SK-N-SH (cell line): Measurements from ENCODE around the gene HUS1. TPM values are rescaled to one million over a fixed set of nuclear protein-coding genes. Genes with fewer than 3 reads are reported as not detected.
"Not testable (repeated sequence)": the region's sequence is repeated elsewhere in the genome, so short reads cannot be mapped to it uniquely, and the experiment has no call there.

Experiments
- CTCF ChIA-PET: fragments of 300-600, 350-600 bp; formaldehyde crosslinking; extraction: SDS; loops from one replicate; lab custom pipeline; 2021; lab: Yijun Ruan, JAX
- POLR2A ChIA-PET: fragments of 350-600 bp; sonication (Branson Sonifier 250); formaldehyde crosslinking; extraction: SDS; loops from one replicate; lab custom pipeline; 2020; ENCODE audit warnings: antibody characterized with exemption, inconsistent platforms; lab: Yijun Ruan, JAX
- DNase-seq: peaks from one replicate; pipeline ENCODE4 v3.0.0; 2012
- H2AFZ ChIP-seq: fragments of 200-600 bp; sonication (generic); 2 replicates; pipeline ENCODE4 v1.8.1; 2016; ENCODE audit warnings: antibody characterized with exemption, mild to moderate bottlenecking, low read depth
- H3F3A ChIP-seq: fragments of 200-600 bp; sonication (generic); replicated peaks from 2 replicates; pipeline ENCODE3; 2016; ENCODE audit warnings: antibody characterized with exemption, mild to moderate bottlenecking; ENCODE audit not compliant: insufficient read depth
- H3K27ac ChIP-seq, 2 experiments: fragments of 200-500 bp in 1 of 2; fragments of 200-600 bp in 1 of 2; sonication (Bioruptor generic) in 1 of 2; sonication (generic), shearing (Covaris generic) in 1 of 2; 2 replicates each; pipeline versions ENCODE4 v1.5.1 to v1.6.1; 2014 to 2016; ENCODE audit warnings: low read depth in 2 of 2, inconsistent platforms in 1 of 2, low read length in 1 of 2, mild to moderate bottlenecking in 1 of 2, mixed read lengths in 1 of 2
- H3K27me3 ChIP-seq: fragments of 200-600 bp; sonication (generic), shearing (Covaris generic); 2 replicates; pipeline ENCODE4 v1.6.1; 2016; ENCODE audit warnings: mixed run types; ENCODE audit not compliant: insufficient read depth
- H3K36me3 ChIP-seq, 2 experiments: fragments of 200-500 bp in 1 of 2; fragments of 200-600 bp in 1 of 2; sonication (Bioruptor generic) in 1 of 2; sonication (generic) in 1 of 2; replicated peaks in 1 of 2; 2 replicates each; pipeline versions ENCODE3 to v1.5.1; 2014 to 2016; ENCODE audit warnings: low read length in 1 of 2, mild to moderate bottlenecking in 1 of 2; ENCODE audit not compliant: insufficient read depth in 2 of 2, control insufficient read depth in 1 of 2
- H3K4me1 ChIP-seq, 2 experiments: fragments of 200-500 bp in 1 of 2; fragments of 200-600 bp in 1 of 2; sonication (Bioruptor generic) in 1 of 2; sonication (generic), shearing (Covaris generic) in 1 of 2; 2 replicates each; pipeline versions ENCODE4 v1.5.1 to v1.6.1; 2014 to 2016; ENCODE audit warnings: low read depth in 1 of 2, low read length in 1 of 2, mixed run types in 1 of 2; ENCODE audit not compliant: insufficient read depth in 2 of 2, control insufficient read depth in 1 of 2
- H3K4me2 ChIP-seq: fragments of 200-600 bp; sonication (generic), shearing (Covaris generic); 2 replicates; pipeline ENCODE4 v1.6.1; 2017; ENCODE audit warnings: mixed run types
- H3K4me3 ChIP-seq, 2 experiments: fragments of 200-500 bp in 1 of 2; fragments of 200-600 bp in 1 of 2; sonication (Bioruptor generic) in 1 of 2; sonication (generic), shearing (Covaris generic) in 1 of 2; 2 replicates each; pipeline versions ENCODE4 v1.5.1 to v1.8.1; 2014 to 2016; ENCODE audit warnings: low read depth in 2 of 2, inconsistent platforms in 1 of 2, low read length in 1 of 2, mild to moderate bottlenecking in 1 of 2, mixed read lengths in 1 of 2, moderate library complexity in 1 of 2
- H3K79me2 ChIP-seq: fragments of 200-600 bp; sonication (generic); 2 replicates; pipeline ENCODE4 v1.8.1; 2017; ENCODE audit warnings: mild to moderate bottlenecking; ENCODE audit not compliant: insufficient read depth
- H3K9ac ChIP-seq: fragments of 200-600 bp; sonication (generic); 2 replicates; pipeline ENCODE4 v1.6.1; 2017; ENCODE audit warnings: mixed run types
- H3K9me2 ChIP-seq: fragments of 200-600 bp; sonication (generic); 2 replicates; pipeline ENCODE4 v1.6.1; 2017; ENCODE audit warnings: mixed run types
- H3K9me3 ChIP-seq: fragments of 200-600 bp; sonication (generic); 2 replicates; pipeline ENCODE4 v1.6.1; 2017; ENCODE audit warnings: mixed run types, mild to moderate bottlenecking, moderate library complexity
- H4K20me1 ChIP-seq: fragments of 200-600 bp; sonication (generic); 2 replicates; pipeline ENCODE4 v1.6.1; 2017; ENCODE audit warnings: mild to moderate bottlenecking, mixed run types; ENCODE audit not compliant: insufficient read depth
- CHD2 ChIP-seq: fragments of 150-350 bp; IDR thresholded peaks from 2 replicates; pipeline ENCODE4 v1.6.1; 2018; ENCODE audit warnings: low read length; ENCODE audit not compliant: partially characterized antibody
- FOXJ3 ChIP-seq: sonication (generic); formaldehyde crosslinking; IDR thresholded peaks from 2 replicates; pipeline ENCODE4 v1.5.1; 2020; ENCODE audit warnings: mild to moderate bottlenecking, missing genetic modification reagents
- IRF3 ChIP-seq: fragments of 150-350 bp; IDR thresholded peaks from 2 replicates; pipeline ENCODE4 v1.6.1; 2016; ENCODE audit warnings: mild to moderate bottlenecking, low read depth, low read length
- MAX ChIP-seq: IDR thresholded peaks from 2 replicates; pipeline ENCODE4 v1.4.0; 2012; ENCODE audit warnings: low read depth
- POLR2AphosphoS5 ChIP-seq: IDR thresholded peaks from 2 replicates; pipeline ENCODE4 v1.6.1; 2012; ENCODE audit warnings: low read depth, low read length
- RXRA ChIP-seq: IDR thresholded peaks from 2 replicates; pipeline ENCODE4 v1.4.0; 2012; ENCODE audit warnings: low read depth, mild to moderate bottlenecking, borderline replicate concordance
- SMC3 ChIP-seq: IDR thresholded peaks from 2 replicates; pipeline ENCODE4 v1.6.1; 2012; ENCODE audit warnings: low read depth, low read length, improper control_type of control experiment
- TAF1 ChIP-seq: IDR thresholded peaks from 2 replicates; pipeline ENCODE4 v1.6.1; 2012; ENCODE audit warnings: low read depth, mild to moderate bottlenecking, low read length, moderate library complexity, borderline replicate concordance
- TCF12 ChIP-seq: IDR thresholded peaks from 2 replicates; pipeline ENCODE4 v1.4.0; 2012
- TEAD4 ChIP-seq: IDR thresholded peaks from 2 replicates; pipeline ENCODE4 v1.4.0; 2012; ENCODE audit warnings: mild to moderate bottlenecking, borderline replicate concordance; ENCODE audit not compliant: insufficient read depth
- ZBTB33 ChIP-seq: IDR thresholded peaks from 2 replicates; pipeline ENCODE4 v1.4.0; 2012; ENCODE audit warnings: low read depth, borderline replicate concordance
- WGBS: methylation state at CpG from one replicate; pipeline ENCODE4 v1.1.6; 2017; ENCODE audit warnings: low lambda C conversion rate; 5-methylcytosine and 5-hydroxymethylcytosine counted together
- polyA plus RNA-seq, 3 experiments: library from polyadenylated mRNA; depleted of rRNA; stranded (reverse); fragments of >200 nt; gene quantifications; 2 replicates each; pipeline ENCODE4 v1.2.3, GENCODE V29; 2012

Gene HUS1
- polyA plus RNA-seq, 1 of the 3 experiments (the other 2 are of a cell fraction) = 17.8 TPM

- TF ChIP-seq TAF1 (no peak), POLR2AphosphoS5 (no peak)
Observed at GRCh38 chr7:47991270-47991669, 11.9 kb upstream of the HUS1 start (continued).

- H3K36me3 ChIP-seq = no peaks in the 10 kb centered on the region
- no peaks in the 10 kb centered on the region for H3K9me2 ChIP-seq
- H3K4me1 ChIP-seq = no peaks in the 10 kb centered on the region; a peak in 1 of 4 replicates
- no peaks in the 10 kb centered on the region; the same call in 1 of the 2 replicates for H3K27me3 ChIP-seq
- POLR2A ChIA-PET = no interaction called here
- TF ChIP-seq TEAD4 = no peak
- TF ChIP-seq CHD2 = no peak
- no peak for TF ChIP-seq TCF12
- TF ChIP-seq SMC3 = no peak
- TF ChIP-seq ZBTB33 = no peak
- no peak for TF ChIP-seq IRF3
- no peak for TF ChIP-seq MAX
- TF ChIP-seq RXRA = no peak
- TF ChIP-seq FOXJ3 = no peak
- CTCF ChIA-PET = interaction anchor here (1.7 to 3.2 kb wide), 3 partner anchors 46 to 737 kb away, joined by 4 to 18 read pairs (median 8); no protein-coding TSS in a partner anchor
- no peak overlapping the region for H3K27ac ChIP-seq
- DNase-seq = no peak
- H3K9me3 ChIP-seq = no peaks in the 10 kb centered on the region
- H3K4me3 ChIP-seq = no peak overlapping the region
- H4K20me1 ChIP-seq = no peaks in the 10 kb centered on the region
- 80% methylated on average over 5 of the region's 5 CpGs for WGBS
- peaks cover 5% of the 10 kb centered on the region for H3F3A ChIP-seq
- no peak overlapping the region for H3K9ac ChIP-seq
- H3K4me2 ChIP-seq = no peak overlapping the region
- no peak overlapping the region for H2AFZ ChIP-seq
- no peaks in the 10 kb centered on the region for H3K79me2 ChIP-seq
Observed at GRCh38 chr7:47990592-47990991, 11.2 kb upstream of the HUS1 start.

- H2AFZ ChIP-seq, H3K9ac ChIP-seq, H3K4me1 ChIP-seq, H3K27ac ChIP-seq, H3K4me3 ChIP-seq, DNase-seq, H3K36me3 ChIP-seq, H3K79me2 ChIP-seq, H4K20me1 ChIP-seq, H3K9me3 ChIP-seq, H3K27me3 ChIP-seq, H3F3A ChIP-seq, POLR2A ChIA-PET, H3K4me2 ChIP-seq, H3K9me2 ChIP-seq: not testable (repeated sequence)
- 77% methylated on average over 10 of the region's 10 CpGs for WGBS
- CTCF ChIA-PET = interaction anchor here (1.0 to 3.2 kb wide), 8 partner anchors 12 to 736 kb away, joined by 3 to 18 read pairs (median 4); no protein-coding TSS in a partner anchor
Observed at GRCh38 chr7:47989607-47990400, 10.4 kb upstream of the HUS1 start.
